Hematopoietic multipotent progenitor cell treated with erythropoietin and hydrocortisone succinate and interleukin-3 and kit ligand, for 4 days (in vitro differentiated cells): ENCODE measurements around the gene DHH.

Source experiments
- DNase-seq: peaks from one replicate; pipeline ENCODE4 v3.0.0-alpha.2; 2015

The DHH gene

DNA sequence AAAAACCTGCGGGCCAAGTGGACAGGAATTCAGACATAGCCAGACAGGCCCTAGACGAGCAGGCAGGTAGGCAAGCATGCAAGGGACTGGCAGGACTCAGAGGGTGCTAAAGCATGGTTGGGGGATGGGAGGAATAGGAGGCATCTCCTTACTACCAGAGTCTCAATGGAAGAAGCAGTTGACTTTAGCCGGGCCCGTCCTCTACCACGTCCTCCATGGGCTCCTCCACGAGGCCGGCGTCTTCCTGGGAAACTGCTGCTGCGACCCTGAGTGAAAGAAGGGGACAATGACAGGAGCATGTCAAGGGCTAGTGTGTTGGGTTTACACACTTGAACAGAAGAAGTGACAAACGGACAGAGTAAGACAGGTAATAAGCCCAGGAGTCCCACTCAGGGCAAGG, 45.6 kb downstream of the DHH start:
- DNase-seq = no peak

GRCh38 chr12:49046129-49046895, 48.3 kb downstream of the DHH start:
- no peak for DNase-seq

GRCh38 chr12:49044660-49045059, 49.9 kb downstream of the DHH start:
- DNase-seq = no peak

DNA sequence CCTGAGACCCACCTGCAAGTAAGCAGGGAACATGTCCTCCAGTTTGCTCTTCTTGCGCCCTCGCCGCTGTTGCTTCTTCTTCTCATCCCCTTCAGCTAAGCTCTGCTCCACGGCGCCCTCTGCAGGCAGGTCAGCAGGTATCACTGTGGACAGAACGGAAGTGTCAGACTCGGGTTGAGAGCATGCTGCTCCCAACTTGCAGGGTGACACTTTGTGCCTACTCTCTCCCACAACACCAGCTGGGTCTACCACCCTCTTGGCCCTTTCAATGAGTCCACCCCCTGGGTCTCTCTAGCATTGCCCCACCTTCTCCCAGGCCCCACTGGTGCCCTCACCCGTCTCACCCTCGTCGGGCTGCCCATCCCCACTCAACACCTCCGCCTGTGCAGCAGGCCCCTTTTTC, 50.7 kb downstream of the DHH start:
- DNase-seq = peak; percentile 89

GRCh38 chr12:49043241-49043640, 51.4 kb downstream of the DHH start:
- DNase-seq = no peak

GRCh38 chr12:49041881-49042484, 52.6 kb downstream of the DHH start:
- DNase-seq = no peak

- DNase-seq = no peak
Observed at GRCh38 chr12:49041036-49041880, 53.3 kb downstream of the DHH start.

GRCh38 chr12:49040364-49040855, 54.2 kb downstream of the DHH start:
- no peak for DNase-seq

- DNase-seq = no peak
Observed at GRCh38 chr12:49039421-49040363, 54.9 kb downstream of the DHH start.

DNA sequence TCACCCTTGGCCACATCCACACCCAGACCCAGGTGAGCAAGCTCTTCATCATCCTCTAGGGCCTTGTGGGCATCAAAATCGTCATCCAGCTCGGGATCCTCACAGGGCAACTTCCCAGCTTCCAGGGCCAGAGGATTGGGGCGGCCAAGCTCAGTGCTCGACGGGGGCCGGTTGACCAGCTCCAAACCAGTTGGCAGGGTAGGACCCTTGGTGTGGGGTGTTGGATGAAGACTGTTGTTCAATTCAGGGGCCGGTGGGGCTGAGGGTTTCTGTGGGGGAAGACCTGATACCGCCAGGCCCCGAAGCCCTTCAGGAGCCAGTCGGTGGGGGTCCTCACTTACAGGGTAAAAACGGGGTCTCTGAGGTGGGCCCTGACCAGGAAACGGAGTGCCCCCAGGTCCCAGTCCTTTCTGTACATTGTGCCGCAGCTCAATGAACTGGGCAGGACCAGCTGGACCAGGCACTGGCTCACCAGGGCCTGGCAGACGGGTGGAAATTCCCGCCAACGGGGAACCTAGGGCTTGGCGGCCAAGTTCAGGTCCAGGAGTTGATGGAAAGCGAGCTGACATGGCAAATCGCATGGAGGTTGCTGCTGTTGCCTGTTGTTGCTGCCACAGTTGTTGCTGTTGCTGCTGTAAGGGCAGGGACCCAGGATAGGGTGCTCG, 56.2 kb downstream of the DHH start:
- DNase-seq = no peak

- no peak for DNase-seq
Observed at GRCh38 chr12:49037947-49038237, 56.7 kb downstream of the DHH start.

GRCh38 chr12:49037111-49037946, 57.3 kb downstream of the DHH start:
- DNase-seq = no peak
